HEK293 (cell line): ENCODE data around the gene DEFB112.

Experiments
- CTCF ChIA-PET: fragments of 350-600 bp; formaldehyde crosslinking; extraction: SDS; loops from one replicate; lab custom pipeline; 2021; ENCODE audit warnings: antibody characterized with exemption; lab: Yijun Ruan, JAX
- POLR2A ChIA-PET: fragments of 300-600 bp; formaldehyde crosslinking; extraction: SDS; loops from one replicate; lab custom pipeline; 2020; ENCODE audit warnings: antibody characterized with exemption, inconsistent platforms; lab: Yijun Ruan, JAX
- H3K27ac ChIP-seq: fragments of 200-500 bp; sonication (Bioruptor generic); 2 replicates; pipeline ENCODE4 v1.5.1; 2014; ENCODE audit warnings: low read depth, low read length, control low read depth, inconsistent platforms; ENCODE audit errors: extremely low read depth
- H3K36me3 ChIP-seq, 2 experiments: fragments of 200-500 bp in 1 of 2; sonication (Bioruptor generic) in 1 of 2; 1 replicate in 1 of 2; 2 replicates in 1 of 2; pipeline ENCODE4 v1.5.1; 2014 to 2017; ENCODE audit warnings: inconsistent platforms in 2 of 2, low read length in 2 of 2; ENCODE audit not compliant: control insufficient read depth in 2 of 2, insufficient read depth in 1 of 2
- H3K4me1 ChIP-seq: fragments of 200-500 bp; sonication (Bioruptor generic); 2 replicates; pipeline ENCODE4 v1.5.1; 2014; ENCODE audit warnings: mild to moderate bottlenecking, low read length, inconsistent platforms; ENCODE audit not compliant: control insufficient read depth, insufficient read depth
- H3K4me3 ChIP-seq: 2 replicates; pipeline ENCODE4 v1.5.1; 2011; ENCODE audit warnings: low read depth, mild to moderate bottlenecking, control low read depth, low read length, moderate library complexity
- H3K9me3 ChIP-seq: fragments of 200-500 bp; sonication (Bioruptor generic); 2 replicates; pipeline ENCODE4 v1.5.1; 2014; ENCODE audit warnings: low read depth, low read length, inconsistent platforms; ENCODE audit not compliant: control insufficient read depth, insufficient read depth
- BCL11B ChIP-seq: fragments of 450-650 bp; formaldehyde crosslinking; IDR thresholded peaks from 2 replicates; pipeline ENCODE4 v1.5.1; 2016; ENCODE audit warnings: low read depth, missing biosample characterization, missing genetic modification characterization
- FEZF1 ChIP-seq: fragments of 450-650 bp; formaldehyde crosslinking; IDR thresholded peaks from 2 replicates; pipeline ENCODE4 v1.5.1; 2016; ENCODE audit warnings: missing biosample characterization, missing genetic modification characterization
- KLF8 ChIP-seq: fragments of 450-650 bp; formaldehyde crosslinking; IDR thresholded peaks from 2 replicates; pipeline ENCODE4 v1.5.1; 2016; ENCODE audit warnings: missing biosample characterization, missing genetic modification characterization
- OSR2 ChIP-seq: fragments of 450-650 bp; formaldehyde crosslinking; IDR thresholded peaks from 2 replicates; pipeline ENCODE4 v1.5.1; 2016; ENCODE audit warnings: missing biosample characterization, missing genetic modification characterization
- ZFP3 ChIP-seq: fragments of 450-650 bp; formaldehyde crosslinking; IDR thresholded peaks from 2 replicates; pipeline ENCODE4 v1.5.1; 2016; ENCODE audit warnings: low read depth, missing biosample characterization, missing genetic modification characterization
- ZNF140 ChIP-seq: fragments of 450-650 bp; formaldehyde crosslinking; IDR thresholded peaks from 2 replicates; pipeline ENCODE4 v1.5.1; 2016; ENCODE audit warnings: missing biosample characterization, missing genetic modification characterization
- ZNF155 ChIP-seq: fragments of 450-650 bp; formaldehyde crosslinking; IDR thresholded peaks from 2 replicates; pipeline ENCODE4 v1.5.1; 2016; ENCODE audit warnings: missing biosample characterization, missing genetic modification characterization
- ZNF16 ChIP-seq: fragments of 450-650 bp; formaldehyde crosslinking; IDR thresholded peaks from 2 replicates; pipeline ENCODE4 v1.5.1; 2016; ENCODE audit warnings: low read depth, missing biosample characterization, missing genetic modification characterization
- ZNF202 ChIP-seq: fragments of 450-650 bp; formaldehyde crosslinking; IDR thresholded peaks from 2 replicates; pipeline ENCODE4 v1.5.1; 2016; ENCODE audit warnings: missing biosample characterization, missing genetic modification characterization, borderline replicate concordance
- ZNF223 ChIP-seq: fragments of 450-650 bp; formaldehyde crosslinking; IDR thresholded peaks from 2 replicates; pipeline ENCODE4 v1.5.1; 2016; ENCODE audit warnings: missing biosample characterization, missing genetic modification characterization
- ZNF24 ChIP-seq: fragments of 450-650 bp; formaldehyde crosslinking; IDR thresholded peaks from 2 replicates; pipeline ENCODE4 v1.5.1; 2016; ENCODE audit warnings: missing biosample characterization, missing genetic modification characterization
- ZNF274 ChIP-seq, 2 experiments: fragments of 200-500 bp in 1 of 2; fragments of 450-650 bp in 1 of 2; sonication (Bioruptor generic) in 1 of 2; formaldehyde crosslinking in 1 of 2; IDR thresholded peaks; 2 replicates each; pipeline versions ENCODE4 v1.5.1 to v1.6.1; 2014 to 2016; ENCODE audit warnings: borderline replicate concordance in 1 of 2, inconsistent platforms in 1 of 2, low read length in 1 of 2, missing biosample characterization in 1 of 2, missing genetic modification characterization in 1 of 2
- ZNF37A ChIP-seq: fragments of 450-650 bp; IDR thresholded peaks from 2 replicates; pipeline ENCODE4 v1.5.1; 2018; ENCODE audit warnings: missing biosample characterization, missing genetic modification characterization
- ZNF394 ChIP-seq: fragments of 450-650 bp; formaldehyde crosslinking; IDR thresholded peaks from 2 replicates; pipeline ENCODE4 v1.5.1; 2016; ENCODE audit warnings: missing biosample characterization, missing genetic modification characterization, mild to moderate bottlenecking, moderate library complexity, borderline replicate concordance
- ZNF544 ChIP-seq: fragments of 450-650 bp; formaldehyde crosslinking; IDR thresholded peaks from 2 replicates; pipeline ENCODE4 v1.5.0; 2017; ENCODE audit warnings: missing biosample characterization, missing genetic modification characterization
- ZNF561 ChIP-seq: fragments of 450-650 bp; IDR thresholded peaks from 2 replicates; pipeline ENCODE4 v1.5.1; 2018; ENCODE audit warnings: missing biosample characterization, missing genetic modification characterization, borderline replicate concordance
- ZNF585B ChIP-seq: fragments of 450-650 bp; formaldehyde crosslinking; IDR thresholded peaks from 2 replicates; pipeline ENCODE4 v1.5.1; 2016; ENCODE audit warnings: missing biosample characterization, missing genetic modification characterization
- ZNF626 ChIP-seq: fragments of 450-650 bp; sonication (Bioruptor Pico); formaldehyde crosslinking; IDR thresholded peaks from 2 replicates; pipeline ENCODE4 v1.5.1; 2018; ENCODE audit warnings: missing biosample characterization, missing genetic modification characterization, inconsistent platforms
- ZSCAN23 ChIP-seq: fragments of 450-650 bp; formaldehyde crosslinking; IDR thresholded peaks from 2 replicates; pipeline ENCODE4 v1.5.1; 2016; ENCODE audit warnings: missing biosample characterization, missing genetic modification characterization
- TF ChIP-seq, protein P1 (sequence below): fragments of 450-650 bp; formaldehyde crosslinking; IDR thresholded peaks from 2 replicates; pipeline ENCODE4 v1.5.1; 2016; ENCODE audit warnings: missing biosample characterization, missing genetic modification characterization
- TF ChIP-seq, protein P2 (sequence below): fragments of 450-650 bp; formaldehyde crosslinking; IDR thresholded peaks from 2 replicates; pipeline ENCODE4 v1.5.1; 2016; ENCODE audit warnings: missing biosample characterization, missing genetic modification characterization
- TF ChIP-seq, protein P3 (sequence below): fragments of 450-650 bp; formaldehyde crosslinking; IDR thresholded peaks from 2 replicates; pipeline ENCODE4 v1.5.1; 2016; ENCODE audit warnings: missing biosample characterization, missing genetic modification characterization

DEFB112 gene, protein sequence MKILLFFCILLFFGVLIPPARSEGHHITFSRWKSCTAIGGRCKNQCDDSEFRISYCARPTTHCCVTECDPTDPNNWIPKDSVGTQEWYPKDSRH

DNA sequence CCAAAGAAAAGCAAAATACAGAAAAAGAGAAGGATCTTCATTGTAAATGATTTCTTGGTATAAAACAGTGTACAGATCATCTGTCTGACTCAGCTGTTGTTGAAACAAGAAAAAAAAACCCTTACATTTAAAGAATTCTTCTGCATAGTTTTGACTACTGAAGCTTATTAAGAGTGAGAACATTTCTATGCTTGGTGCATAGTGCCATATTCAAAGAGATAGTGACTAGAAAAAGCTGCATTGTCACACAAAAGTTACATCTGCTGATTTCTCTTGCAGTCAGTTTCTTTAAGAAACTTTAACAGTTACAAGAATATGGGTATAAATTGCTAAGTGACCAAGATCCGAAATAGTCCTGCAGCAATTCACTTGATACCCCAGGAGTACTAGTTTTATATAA is at the start of gene DEFB112:
TSS of gene DEFB112 (minus strand) at position 101 of the 400 bp plus-strand sequence. CDS start at position 41, 60 bp downstream.
- Histone ChIP-seq H3K36me3 (no peaks in the 10 kb centered on the region), H3K4me3 (no peak within 1 kb of the TSS), H3K27ac (no peak within 1 kb of the TSS), H3K9me3 (no peaks in the 10 kb centered on the region), H3K4me1 (no peaks in the 10 kb centered on the region)
- CTCF ChIA-PET = interaction anchor here (0.7 to 1.4 kb wide), 2 partner anchors 12 to 1500 kb away, joined by 3 to 7 read pairs; no protein-coding TSS in a partner anchor
- TF ChIP-seq ZNF24 (no peak), ZSCAN23 (tag by site-specific recombination) (no peak), ZNF274 (IDR thresholded peaks at IDR 0.05; ENCODE audit: low read length) (no peak), ZNF274 (tag by site-specific recombination; IDR thresholded peaks at IDR 0.05; ENCODE audit: borderline replicate concordance) (no peak), ZFP3 (tag by site-specific recombination) (no peak), ZNF394 (no peak), BCL11B (tag by site-specific recombination) (no peak), KLF8 (no peak)
- TF ChIP-seq, protein P1, sequence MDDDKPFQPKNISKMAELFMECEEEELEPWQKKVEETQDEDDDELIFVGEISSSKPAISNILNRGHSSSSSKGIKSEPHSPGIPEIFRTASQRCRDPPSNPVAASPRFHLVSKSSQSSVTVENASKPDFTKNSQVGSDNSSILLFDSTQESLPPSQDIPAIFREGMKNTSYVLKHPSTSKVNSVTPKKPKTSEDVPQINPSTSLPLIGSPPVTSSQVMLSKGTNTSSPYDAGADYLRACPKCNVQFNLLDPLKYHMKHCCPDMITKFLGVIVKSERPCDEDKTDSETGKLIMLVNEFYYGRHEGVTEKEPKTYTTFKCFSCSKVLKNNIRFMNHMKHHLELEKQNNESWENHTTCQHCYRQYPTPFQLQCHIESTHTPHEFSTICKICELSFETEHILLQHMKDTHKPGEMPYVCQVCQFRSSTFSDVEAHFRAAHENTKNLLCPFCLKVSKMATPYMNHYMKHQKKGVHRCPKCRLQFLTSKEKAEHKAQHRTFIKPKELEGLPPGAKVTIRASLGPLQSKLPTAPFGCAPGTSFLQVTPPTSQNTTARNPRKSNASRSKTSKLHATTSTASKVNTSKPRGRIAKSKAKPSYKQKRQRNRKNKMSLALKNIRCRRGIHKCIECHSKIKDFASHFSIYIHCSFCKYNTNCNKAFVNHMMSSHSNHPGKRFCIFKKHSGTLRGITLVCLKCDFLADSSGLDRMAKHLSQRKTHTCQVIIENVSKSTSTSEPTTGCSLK (tag by site-specific recombination) = no peak
- POLR2A ChIA-PET = no interaction called here

DNA sequence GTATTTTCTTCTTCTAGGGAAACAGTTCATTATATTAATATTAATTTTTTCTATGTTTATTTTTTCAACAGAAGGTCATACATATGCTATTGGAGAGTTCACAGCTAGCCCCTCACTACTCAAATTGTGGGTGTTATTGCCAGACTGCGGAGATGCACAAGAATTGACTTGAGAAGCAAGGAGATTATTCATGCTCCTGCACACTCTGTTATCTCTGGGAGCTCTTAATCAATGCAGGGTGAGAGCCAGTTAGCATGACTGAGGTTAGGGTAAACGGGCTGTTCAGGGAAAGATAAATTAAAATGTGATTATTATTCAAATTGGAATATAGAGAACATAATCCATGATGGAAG is 48.9 kb upstream of the DEFB112 start:
- TF ChIP-seq ZNF37A (tag by site-specific recombination) (no peak), ZNF585B (tag by site-specific recombination) (no peak), FEZF1 (tag by site-specific recombination) (no peak), OSR2 (no peak), ZNF223 (tag by site-specific recombination) (no peak), ZNF626 (tag by site-specific recombination) (no peak), ZNF544 (tag by site-specific recombination) (no peak), ZNF202 (tag by site-specific recombination) (no peak), ZNF155 (tag by site-specific recombination) (no peak), ZNF561 (no peak), ZNF140 (tag by site-specific recombination) (no peak), ZNF16 (tag by site-specific recombination) (no peak)
- TF ChIP-seq, protein P2, sequence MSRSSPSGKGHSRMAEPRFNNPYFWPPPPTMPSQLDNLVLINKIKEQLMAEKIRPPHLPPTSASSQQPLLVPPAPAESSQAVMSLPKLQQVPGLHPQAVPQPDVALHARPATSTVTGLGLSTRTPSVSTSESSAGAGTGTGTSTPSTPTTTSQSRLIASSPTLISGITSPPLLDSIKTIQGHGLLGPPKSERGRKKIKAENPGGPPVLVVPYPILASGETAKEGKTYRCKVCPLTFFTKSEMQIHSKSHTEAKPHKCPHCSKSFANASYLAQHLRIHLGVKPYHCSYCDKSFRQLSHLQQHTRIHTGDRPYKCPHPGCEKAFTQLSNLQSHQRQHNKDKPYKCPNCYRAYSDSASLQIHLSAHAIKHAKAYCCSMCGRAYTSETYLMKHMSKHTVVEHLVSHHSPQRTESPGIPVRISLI (tag by site-specific recombination) = no peak
- TF ChIP-seq, protein P3, sequence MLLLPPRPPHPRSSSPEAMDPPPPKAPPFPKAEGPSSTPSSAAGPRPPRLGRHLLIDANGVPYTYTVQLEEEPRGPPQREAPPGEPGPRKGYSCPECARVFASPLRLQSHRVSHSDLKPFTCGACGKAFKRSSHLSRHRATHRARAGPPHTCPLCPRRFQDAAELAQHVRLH (tag by site-specific recombination) = no peak
- Histone ChIP-seq H3K4me1 (no peaks in the 10 kb centered on the region), H3K9me3 (no peaks in the 10 kb centered on the region), H3K4me3 (no peak overlapping the region), H3K27ac (no peak overlapping the region), H3K36me3 (no peaks in the 10 kb centered on the region)
- ChIA-PET POLR2A (no interaction called here), CTCF (interaction anchor here (1.2 kb wide), 1 partner anchor 9 kb away, joined by 3 read pairs; no protein-coding TSS in a partner anchor)
